NOMO-1 (cell line): ENCODE measurements around the gene TAS2R38.
"Not testable (repeated sequence)": the region's sequence is repeated elsewhere in the genome, so short reads cannot be mapped to it uniquely, and the experiment has no call there.

Experiments used
- DNase-seq, 2 experiments: peaks; one replicate each; lab custom pipeline; 2025; ENCODE audit not compliant: unreplicated experiment in 2 of 2; lab: John Stamatoyannopoulos, UW

TAS2R38 gene

GRCh38 chr7:141973673-141974072 lies at the start of gene TAS2R38:
Gene TAS2R38, minus strand, starts transcription at chr7:141973773. Its CDS starts 84 bp downstream, at chr7:141973689.
- no peak for DNase-seq

GRCh38 chr7:142018154-142018553 lies 44.6 kb upstream of the TAS2R38 start:
- no peak for DNase-seq

- no peak for DNase-seq
These were observed 43.9 kb upstream of the TAS2R38 start for GRCh38 chr7:142017451-142017850.

- DNase-seq: no peak
These were observed 39.4 kb upstream of the TAS2R38 start for GRCh38 chr7:142012825-142013511.

- no peak for DNase-seq
These were observed 37.5 kb upstream of the TAS2R38 start for GRCh38 chr7:142010952-142011548.

- no peak for DNase-seq
These were observed 35.6 kb upstream of the TAS2R38 start for GRCh38 chr7:142009187-142009586.

- no peak for DNase-seq
These were observed 33.0 kb upstream of the TAS2R38 start for GRCh38 chr7:142006577-142006976.

- no peak for DNase-seq
These were observed 28.6 kb upstream of the TAS2R38 start for GRCh38 chr7:142002179-142002578.

- DNase-seq: no peak
These were observed 27.7 kb upstream of the TAS2R38 start for GRCh38 chr7:142001163-142001874.

GRCh38 chr7:142000244-142000643 lies 26.7 kb upstream of the TAS2R38 start:
- no peak for DNase-seq

- no peak for DNase-seq
These were observed 25.6 kb upstream of the TAS2R38 start for GRCh38 chr7:141999058-141999623.

- DNase-seq: no peak
These were observed 19.8 kb upstream of the TAS2R38 start for GRCh38 chr7:141993354-141993753.

GRCh38 chr7:141992688-141993087 lies 19.1 kb upstream of the TAS2R38 start:
- DNase-seq: no peak

- peak; percentile 40 to 52 for DNase-seq
These were observed 18.6 kb upstream of the TAS2R38 start for GRCh38 chr7:141992156-141992555.

GRCh38 chr7:141991140-141991539 lies 17.6 kb upstream of the TAS2R38 start:
- DNase-seq: peak; percentile 18 to 23

- peak in 1 of 2 experiments; percentile 20 for DNase-seq
These were observed 16.6 kb upstream of the TAS2R38 start for GRCh38 chr7:141990011-141990725.

- DNase-seq: not testable (repeated sequence)
These were observed 14.2 kb upstream of the TAS2R38 start for GRCh38 chr7:141987803-141988202.

GRCh38 chr7:141986923-141987322 lies 13.3 kb upstream of the TAS2R38 start:
- DNase-seq: no peak

GRCh38 chr7:141985926-141986325 lies 12.4 kb upstream of the TAS2R38 start:
- not testable (repeated sequence) for DNase-seq

GRCh38 chr7:141979568-141979967 lies 6.0 kb upstream of the TAS2R38 start:
- peak in 1 of 2 experiments; percentile 20 for DNase-seq

GRCh38 chr7:141978351-141978750 lies 4.8 kb upstream of the TAS2R38 start:
- no peak for DNase-seq
